ENCODE data around the gene OGFOD3. TPM values are rescaled to one million over a fixed set of nuclear protein-coding genes. Genes with fewer than 3 reads are reported as not detected.
"Not testable (repeated sequence)": the region's sequence is repeated elsewhere in the genome, so short reads cannot be mapped to it uniquely, and the experiment has no call there.

OGFOD3 gene
- total and polyA plus RNA-seq, 9 donors = 17.2 to 25.9 (median 23.2) TPM

GRCh38 chr17:82383411-82383810 lies 35.0 kb downstream of the OGFOD3 start:
- Histone ChIP-seq H3K4me3 (ENCODE audit: low read length) (no peak overlapping the region), H3K27me3 (ENCODE audit: control insufficient read depth, insufficient read depth, low read length) (peaks cover 27% of the 10 kb centered on the region), H3K36me3 (ENCODE audit: control insufficient read depth, insufficient read depth, low read length) (no peaks in the 10 kb centered on the region), H3K4me1 (ENCODE audit: control insufficient read depth, insufficient read depth, low read length) (peaks cover 74% of the 10 kb centered on the region), H3K9me3 (replicated peaks; ENCODE audit: control insufficient read depth, low read depth, low read length) (no peaks in the 10 kb centered on the region), H3K27ac (ENCODE audit: low read length) (peak overlapping the region; percentile 47)
- DNase-seq = peak; percentile 30
- 18% methylated on average over 14 of the region's 18 CpGs for WGBS (ENCODE audit: insufficient coverage)

GRCh38 chr17:82382933-82383255 lies 35.5 kb downstream of the OGFOD3 start:
- Histone ChIP-seq H3K27ac (ENCODE audit: low read length) (no peak overlapping the region), H3K4me1 (ENCODE audit: control insufficient read depth, insufficient read depth, low read length) (peaks cover 74% of the 10 kb centered on the region), H3K9me3 (replicated peaks; ENCODE audit: control insufficient read depth, low read depth, low read length) (no peaks in the 10 kb centered on the region), H3K27me3 (ENCODE audit: control insufficient read depth, insufficient read depth, low read length) (peaks cover 30% of the 10 kb centered on the region), H3K36me3 (ENCODE audit: control insufficient read depth, insufficient read depth, low read length) (no peaks in the 10 kb centered on the region), H3K4me3 (ENCODE audit: low read length) (no peak overlapping the region)
- no peak for DNase-seq
- 83% methylated on average over 11 of the region's 11 CpGs for WGBS (ENCODE audit: insufficient coverage)

DNA sequence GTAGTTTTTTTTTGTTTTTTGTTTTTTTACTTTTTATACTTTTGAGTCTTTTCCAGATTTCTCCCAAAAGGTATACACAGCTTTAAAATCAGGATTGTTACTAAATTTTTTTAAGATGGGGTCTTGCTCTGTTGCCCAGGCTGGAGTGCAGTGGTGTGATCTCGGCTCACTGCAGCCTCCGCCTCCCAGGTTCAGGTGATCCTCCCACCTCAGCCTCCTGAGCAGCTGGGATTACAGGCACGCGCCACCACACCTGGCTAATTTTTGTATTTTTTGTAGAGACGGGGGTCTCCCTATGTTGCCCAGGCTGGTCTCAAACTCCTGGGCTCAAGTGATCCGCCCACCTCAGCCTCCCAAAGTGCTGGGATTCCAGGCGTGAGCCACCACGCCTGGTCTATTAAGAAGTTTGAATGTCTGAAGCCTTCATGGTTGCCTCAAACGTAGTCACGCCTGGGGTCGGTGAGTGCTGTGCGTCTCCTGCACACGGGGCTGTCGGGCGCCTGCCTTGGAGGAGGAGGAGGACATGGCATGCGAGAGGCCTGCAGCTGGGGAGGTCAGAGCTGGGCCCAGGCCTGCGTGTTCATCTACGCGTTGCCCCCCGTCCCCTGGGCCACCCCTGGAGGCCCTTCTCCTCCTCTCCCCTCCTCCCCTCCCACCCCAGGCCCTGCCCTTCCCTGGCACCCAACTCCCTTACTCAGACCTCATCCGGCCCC lies 36.0 kb downstream of the OGFOD3 start:
- H3K9me3 ChIP-seq (replicated peaks; ENCODE audit: control insufficient read depth, low read depth, low read length); H3K4me3 ChIP-seq (ENCODE audit: low read length); DNase-seq; H3K36me3 ChIP-seq (ENCODE audit: control insufficient read depth, insufficient read depth, low read length); H3K27ac ChIP-seq (ENCODE audit: low read length): not testable (repeated sequence)
- Histone ChIP-seq H3K27me3 (ENCODE audit: control insufficient read depth, insufficient read depth, low read length) (peaks cover 27% of the 10 kb centered on the region), H3K4me1 (ENCODE audit: control insufficient read depth, insufficient read depth, low read length) (peaks cover 69% of the 10 kb centered on the region)
- whole genome bisulfite sequencing (ENCODE audit: insufficient coverage) = 87% methylated on average over 17 of the region's 21 CpGs

- not testable (repeated sequence) for H3K36me3 ChIP-seq (ENCODE audit: control insufficient read depth, insufficient read depth, low read length); H3K9me3 ChIP-seq (replicated peaks; ENCODE audit: control insufficient read depth, low read depth, low read length); DNase-seq; H3K4me3 ChIP-seq (ENCODE audit: low read length)
- H3K27me3 ChIP-seq (ENCODE audit: control insufficient read depth, insufficient read depth, low read length) = peaks cover 25% of the 10 kb centered on the region
- 78% methylated on average over 2 of the region's 10 CpGs for WGBS (ENCODE audit: insufficient coverage)
- H3K27ac ChIP-seq (ENCODE audit: low read length) = peak overlapping the region; percentile 80
- H3K4me1 ChIP-seq (ENCODE audit: control insufficient read depth, insufficient read depth, low read length) = peaks cover 62% of the 10 kb centered on the region
Observed at GRCh38 chr17:82381703-82382009, 36.7 kb downstream of the OGFOD3 start.

GRCh38 chr17:82380860-82381702 lies 37.3 kb downstream of the OGFOD3 start:
- Histone ChIP-seq H3K27ac (ENCODE audit: low read length) (peak overlapping the region; percentile 80), H3K27me3 (ENCODE audit: control insufficient read depth, insufficient read depth, low read length) (peaks cover 25% of the 10 kb centered on the region), H3K4me3 (ENCODE audit: low read length) (no peak overlapping the region), H3K36me3 (ENCODE audit: control insufficient read depth, insufficient read depth, low read length) (no peaks in the 10 kb centered on the region), H3K4me1 (ENCODE audit: control insufficient read depth, insufficient read depth, low read length) (peaks cover 57% of the 10 kb centered on the region), H3K9me3 (replicated peaks; ENCODE audit: control insufficient read depth, low read depth, low read length) (no peaks in the 10 kb centered on the region)
- 28% methylated on average over 13 of the region's 23 CpGs for WGBS (ENCODE audit: insufficient coverage)
- DNase-seq = peak; percentile 94

- WGBS (ENCODE audit: insufficient coverage) = 69% methylated on average over 9 of the region's 10 CpGs
- H3K9me3 ChIP-seq (replicated peaks; ENCODE audit: control insufficient read depth, low read depth, low read length) = no peaks in the 10 kb centered on the region
- no peak overlapping the region for H3K27ac ChIP-seq (ENCODE audit: low read length)
- no peak for DNase-seq
- peaks cover 44% of the 10 kb centered on the region for H3K27me3 ChIP-seq (ENCODE audit: control insufficient read depth, insufficient read depth, low read length)
- H3K4me3 ChIP-seq (ENCODE audit: low read length) = no peak overlapping the region
- H3K36me3 ChIP-seq (ENCODE audit: control insufficient read depth, insufficient read depth, low read length) = peaks cover 4% of the 10 kb centered on the region
- H3K4me1 ChIP-seq (ENCODE audit: control insufficient read depth, insufficient read depth, low read length) = peaks cover 34% of the 10 kb centered on the region
Observed at GRCh38 chr17:82378741-82379021, 39.7 kb downstream of the OGFOD3 start.

- WGBS (ENCODE audit: insufficient coverage) = 69% methylated on average over 26 of the region's 31 CpGs
- no peaks in the 10 kb centered on the region for H3K9me3 ChIP-seq (replicated peaks; ENCODE audit: control insufficient read depth, low read depth, low read length)
- H3K27ac ChIP-seq (ENCODE audit: low read length) = no peak overlapping the region
- H3K36me3 ChIP-seq (ENCODE audit: control insufficient read depth, insufficient read depth, low read length) = peaks cover 4% of the 10 kb centered on the region
- H3K4me1 ChIP-seq (ENCODE audit: control insufficient read depth, insufficient read depth, low read length) = peaks cover 30% of the 10 kb centered on the region
- peaks cover 45% of the 10 kb centered on the region for H3K27me3 ChIP-seq (ENCODE audit: control insufficient read depth, insufficient read depth, low read length)
- H3K4me3 ChIP-seq (ENCODE audit: low read length) = no peak overlapping the region
- DNase-seq = no peak
Observed at GRCh38 chr17:82377924-82378740, 40.3 kb downstream of the OGFOD3 start.

- H3K4me1 ChIP-seq (ENCODE audit: control insufficient read depth, insufficient read depth, low read length) = peaks cover 30% of the 10 kb centered on the region
- not testable (repeated sequence) for H3K36me3 ChIP-seq (ENCODE audit: control insufficient read depth, insufficient read depth, low read length); H3K4me3 ChIP-seq (ENCODE audit: low read length); H3K9me3 ChIP-seq (replicated peaks; ENCODE audit: control insufficient read depth, low read depth, low read length); DNase-seq; H3K27ac ChIP-seq (ENCODE audit: low read length)
- peaks cover 51% of the 10 kb centered on the region for H3K27me3 ChIP-seq (ENCODE audit: control insufficient read depth, insufficient read depth, low read length)
- WGBS (ENCODE audit: insufficient coverage) = no CpG with 5 or more reads among the region's 5 CpGs
Observed at GRCh38 chr17:82377294-82377693, 41.1 kb downstream of the OGFOD3 start.

DNA sequence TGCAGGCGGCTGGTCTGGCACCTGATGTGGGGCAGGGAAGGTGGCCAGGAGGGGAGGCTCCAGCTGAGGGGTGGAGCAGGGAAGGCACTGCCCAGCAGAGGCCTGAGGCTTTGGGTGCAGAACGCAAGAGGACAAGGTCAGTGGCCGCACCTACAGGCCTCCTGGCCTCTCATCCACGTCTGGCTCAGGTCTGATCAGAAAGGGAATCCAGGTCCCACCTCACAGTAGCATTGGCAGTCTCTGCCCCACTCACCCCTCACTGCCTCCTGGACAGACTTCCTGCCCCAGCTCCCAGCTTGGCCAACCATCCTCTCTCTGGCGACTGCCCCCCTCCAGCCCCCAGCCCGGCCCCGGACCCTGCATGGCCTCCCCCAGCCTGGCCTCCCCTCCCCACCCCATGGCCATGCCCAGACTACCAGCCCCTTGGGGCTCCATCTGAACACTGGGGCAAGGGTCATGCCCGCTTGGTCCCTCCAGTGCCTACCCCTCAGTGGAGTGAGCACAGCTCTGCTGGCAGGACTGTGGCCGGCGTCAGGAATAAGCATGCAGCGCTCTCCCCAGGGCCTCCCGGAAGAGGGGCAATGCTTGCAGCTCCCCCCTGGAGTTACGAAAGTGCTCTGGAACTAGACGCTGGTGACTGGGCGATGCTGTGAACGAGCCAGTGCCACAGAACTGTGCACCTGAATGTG lies 42.2 kb downstream of the OGFOD3 start:
- H3K4me3 ChIP-seq (ENCODE audit: low read length) = no peak overlapping the region
- WGBS (ENCODE audit: insufficient coverage) = 65% methylated on average over 14 of the region's 16 CpGs
- peaks cover 31% of the 10 kb centered on the region for H3K4me1 ChIP-seq (ENCODE audit: control insufficient read depth, insufficient read depth, low read length)
- H3K9me3 ChIP-seq (replicated peaks; ENCODE audit: control insufficient read depth, low read depth, low read length) = no peaks in the 10 kb centered on the region
- peaks cover 59% of the 10 kb centered on the region for H3K27me3 ChIP-seq (ENCODE audit: control insufficient read depth, insufficient read depth, low read length)
- no peak overlapping the region for H3K27ac ChIP-seq (ENCODE audit: low read length)
- peaks cover 4% of the 10 kb centered on the region for H3K36me3 ChIP-seq (ENCODE audit: control insufficient read depth, insufficient read depth, low read length)
- no peak for DNase-seq
